Measurements from ENCODE around the gene RPN2. TPM values are rescaled to one million over a fixed set of nuclear protein-coding genes. Genes with fewer than 3 reads are reported as not detected.
"Not testable (repeated sequence)": the region's sequence is repeated elsewhere in the genome, so short reads cannot be mapped to it uniquely, and the experiment has no call there.

The RPN2 gene
- total RNA-seq, 1 experiment from 2014 or later, result 257 TPM

DNA sequence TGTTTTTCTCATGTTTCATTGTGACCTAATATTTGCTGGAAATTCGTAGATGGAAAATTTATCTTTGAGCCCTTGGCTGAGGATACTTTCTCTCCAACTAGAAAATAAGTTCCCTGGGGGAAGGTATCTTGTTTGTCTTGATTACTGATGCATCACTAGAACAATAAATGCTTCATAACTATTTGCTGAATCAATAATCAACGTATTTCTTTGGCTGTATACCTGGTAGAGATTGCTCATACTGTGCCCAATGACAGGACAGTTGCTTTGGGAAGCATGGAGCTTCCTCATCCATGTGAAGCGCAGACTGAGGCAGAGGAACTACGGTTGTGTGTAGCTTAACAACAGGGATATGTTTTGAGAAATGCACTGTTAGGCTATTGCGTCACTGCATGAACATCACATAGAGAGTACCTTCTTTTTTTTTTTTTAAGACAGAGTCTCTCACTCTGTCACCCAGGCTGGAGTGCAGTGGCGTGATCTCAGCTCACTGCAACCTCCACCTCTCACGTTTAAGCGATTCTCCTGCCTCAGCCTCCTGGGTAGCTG is 34.2 kb upstream of the RPN2 start:
- H3K9me2 ChIP-seq (replicated peaks; ENCODE audit: low read length), result no peaks in the 10 kb centered on the region
- H3K27ac ChIP-seq (ENCODE audit: low read length), result no peak overlapping the region
- H3K9ac ChIP-seq (ENCODE audit: low read length), result no peak overlapping the region
- no peaks in the 10 kb centered on the region for H3K4me1 ChIP-seq (ENCODE audit: insufficient read depth, low read length)
- no peaks in the 10 kb centered on the region for H4K20me1 ChIP-seq (ENCODE audit: low read length)
- no peak overlapping the region for H3K4me2 ChIP-seq (ENCODE audit: low read length)
- no peaks in the 10 kb centered on the region for H3K27me3 ChIP-seq (ENCODE audit: low read length)
- H3K36me3 ChIP-seq (ENCODE audit: low read depth, low read length), result no peaks in the 10 kb centered on the region
- H2AFZ ChIP-seq (ENCODE audit: low read length), result no peak overlapping the region
- peak; percentile 45; the same call in 1 of the 2 replicates for ATAC-seq
- ChIA-PET POLR2A (ENCODE audit: unreplicated experiment) (no interaction called here), CTCF (no interaction called here)
- no peak overlapping the region for H3K4me3 ChIP-seq (ENCODE audit: low read length)
- DNase-seq, result peak; percentile 19
- H3F3A ChIP-seq (ENCODE audit: low read length, unreplicated experiment), result no peaks in the 10 kb centered on the region
- no TSS peak for BruUV-seq (replicated peaks)
- no peaks in the 10 kb centered on the region for H3K79me2 ChIP-seq (ENCODE audit: low read length)
- intact Hi-C loops (cut with micrococcal nuclease), result no loop called here
- H3K9me3 ChIP-seq (ENCODE audit: low read length), result no peaks in the 10 kb centered on the region
- TF ChIP-seq EZH2phosphoT487 (IDR thresholded peaks at IDR 0.05; ENCODE audit: borderline replicate concordance, low read length) (no peak), EZH2 (IDR thresholded peaks at IDR 0.05; ENCODE audit: low read length, unreplicated experiment) (no peak)
- TF ChIP-seq, protein P1, sequence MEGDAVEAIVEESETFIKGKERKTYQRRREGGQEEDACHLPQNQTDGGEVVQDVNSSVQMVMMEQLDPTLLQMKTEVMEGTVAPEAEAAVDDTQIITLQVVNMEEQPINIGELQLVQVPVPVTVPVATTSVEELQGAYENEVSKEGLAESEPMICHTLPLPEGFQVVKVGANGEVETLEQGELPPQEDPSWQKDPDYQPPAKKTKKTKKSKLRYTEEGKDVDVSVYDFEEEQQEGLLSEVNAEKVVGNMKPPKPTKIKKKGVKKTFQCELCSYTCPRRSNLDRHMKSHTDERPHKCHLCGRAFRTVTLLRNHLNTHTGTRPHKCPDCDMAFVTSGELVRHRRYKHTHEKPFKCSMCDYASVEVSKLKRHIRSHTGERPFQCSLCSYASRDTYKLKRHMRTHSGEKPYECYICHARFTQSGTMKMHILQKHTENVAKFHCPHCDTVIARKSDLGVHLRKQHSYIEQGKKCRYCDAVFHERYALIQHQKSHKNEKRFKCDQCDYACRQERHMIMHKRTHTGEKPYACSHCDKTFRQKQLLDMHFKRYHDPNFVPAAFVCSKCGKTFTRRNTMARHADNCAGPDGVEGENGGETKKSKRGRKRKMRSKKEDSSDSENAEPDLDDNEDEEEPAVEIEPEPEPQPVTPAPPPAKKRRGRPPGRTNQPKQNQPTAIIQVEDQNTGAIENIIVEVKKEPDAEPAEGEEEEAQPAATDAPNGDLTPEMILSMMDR (conservative IDR thresholded peaks at IDR 0.05; ENCODE audit: low read depth, low read length), result no peak

DNA sequence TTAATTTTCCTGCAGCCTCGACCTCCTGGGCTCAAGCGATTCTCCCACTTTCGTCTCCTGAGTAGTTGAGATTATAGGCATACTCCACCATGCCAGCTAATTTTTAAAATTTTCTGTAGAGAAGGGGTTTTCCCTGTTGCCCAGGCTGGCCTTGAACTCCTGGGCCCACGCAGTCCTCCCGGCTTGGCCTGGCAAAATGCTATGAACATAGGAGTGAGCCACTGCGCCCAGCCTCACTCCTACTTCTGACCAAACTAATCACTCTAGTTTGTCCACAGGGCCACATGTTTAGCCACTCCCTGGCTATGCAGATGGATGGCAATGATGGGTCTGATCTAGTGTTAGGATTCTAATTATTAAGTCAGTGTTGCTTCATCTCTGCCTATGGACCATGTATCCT is 31.9 kb upstream of the RPN2 start:
- ATAC-seq (no peak), DNase-seq (no peak)
- no peaks in the 10 kb centered on the region for H3K27me3 ChIP-seq (ENCODE audit: low read length)
- no peaks in the 10 kb centered on the region for H3K79me2 ChIP-seq (ENCODE audit: low read length)
- H2AFZ ChIP-seq (ENCODE audit: low read length), result no peak overlapping the region
- no peaks in the 10 kb centered on the region for H3K36me3 ChIP-seq (ENCODE audit: low read depth, low read length)
- no peak overlapping the region for H3K4me2 ChIP-seq (ENCODE audit: low read length)
- TF ChIP-seq EZH2phosphoT487 (IDR thresholded peaks at IDR 0.05; ENCODE audit: borderline replicate concordance, low read length) (no peak), EZH2 (IDR thresholded peaks at IDR 0.05; ENCODE audit: low read length, unreplicated experiment) (no peak)
- TF ChIP-seq, protein P1 (conservative IDR thresholded peaks at IDR 0.05; ENCODE audit: low read depth, low read length), result no peak
- ChIA-PET CTCF (no interaction called here), POLR2A (ENCODE audit: unreplicated experiment) (no interaction called here)
- H4K20me1 ChIP-seq (ENCODE audit: low read length), result no peaks in the 10 kb centered on the region
- H3F3A ChIP-seq (ENCODE audit: low read length, unreplicated experiment), result no peaks in the 10 kb centered on the region
- H3K4me3 ChIP-seq (ENCODE audit: low read length), result no peak overlapping the region
- no peak overlapping the region for H3K9ac ChIP-seq (ENCODE audit: low read length)
- no peak overlapping the region for H3K27ac ChIP-seq (ENCODE audit: low read length)
- H3K4me1 ChIP-seq (ENCODE audit: insufficient read depth, low read length), result no peaks in the 10 kb centered on the region
- H3K9me3 ChIP-seq (ENCODE audit: low read length), result no peaks in the 10 kb centered on the region
- BruUV-seq (replicated peaks), result no TSS peak
- H3K9me2 ChIP-seq (replicated peaks; ENCODE audit: low read length), result no peaks in the 10 kb centered on the region
- intact Hi-C loops (cut with micrococcal nuclease), result no loop called here

DNA sequence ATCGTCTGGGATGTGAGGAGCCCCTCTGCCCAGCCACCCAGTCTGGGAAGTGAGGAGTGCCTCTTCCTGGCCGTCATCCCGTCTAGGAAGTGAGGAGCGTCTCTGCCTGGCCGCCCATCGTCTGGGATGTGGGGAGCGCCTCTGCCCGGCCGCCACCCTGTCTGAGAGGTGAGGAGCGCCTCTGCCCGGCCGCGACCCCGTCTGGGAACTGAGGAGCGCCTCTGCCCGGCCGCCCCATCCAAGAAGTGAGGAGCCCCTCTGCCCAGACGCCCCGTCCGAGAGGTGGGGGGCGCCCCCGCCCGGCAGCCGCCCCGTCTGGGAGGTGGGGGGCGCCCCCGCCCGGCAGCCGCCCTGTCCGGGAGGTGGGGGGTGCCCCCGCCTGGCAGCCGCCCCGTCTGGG is 28.3 kb upstream of the RPN2 start:
- CTCF ChIA-PET; H3K9me3 ChIP-seq (ENCODE audit: low read length); DNase-seq; BruUV-seq (replicated peaks); H3K27me3 ChIP-seq (ENCODE audit: low read length); H3K79me2 ChIP-seq (ENCODE audit: low read length); H3K9me2 ChIP-seq (replicated peaks; ENCODE audit: low read length); H4K20me1 ChIP-seq (ENCODE audit: low read length); H3K27ac ChIP-seq (ENCODE audit: low read length); H3K4me3 ChIP-seq (ENCODE audit: low read length); intact Hi-C loops (cut with micrococcal nuclease); H3F3A ChIP-seq (ENCODE audit: low read length, unreplicated experiment); H3K4me1 ChIP-seq (ENCODE audit: insufficient read depth, low read length); ATAC-seq; POLR2A ChIA-PET (ENCODE audit: unreplicated experiment); H3K9ac ChIP-seq (ENCODE audit: low read length); H3K36me3 ChIP-seq (ENCODE audit: low read depth, low read length); H3K4me2 ChIP-seq (ENCODE audit: low read length); H2AFZ ChIP-seq (ENCODE audit: low read length): not testable (repeated sequence)

Data from PC-3 (cell line).